Measurements from ENCODE around the gene APC2.

APC2 gene

DNA sequence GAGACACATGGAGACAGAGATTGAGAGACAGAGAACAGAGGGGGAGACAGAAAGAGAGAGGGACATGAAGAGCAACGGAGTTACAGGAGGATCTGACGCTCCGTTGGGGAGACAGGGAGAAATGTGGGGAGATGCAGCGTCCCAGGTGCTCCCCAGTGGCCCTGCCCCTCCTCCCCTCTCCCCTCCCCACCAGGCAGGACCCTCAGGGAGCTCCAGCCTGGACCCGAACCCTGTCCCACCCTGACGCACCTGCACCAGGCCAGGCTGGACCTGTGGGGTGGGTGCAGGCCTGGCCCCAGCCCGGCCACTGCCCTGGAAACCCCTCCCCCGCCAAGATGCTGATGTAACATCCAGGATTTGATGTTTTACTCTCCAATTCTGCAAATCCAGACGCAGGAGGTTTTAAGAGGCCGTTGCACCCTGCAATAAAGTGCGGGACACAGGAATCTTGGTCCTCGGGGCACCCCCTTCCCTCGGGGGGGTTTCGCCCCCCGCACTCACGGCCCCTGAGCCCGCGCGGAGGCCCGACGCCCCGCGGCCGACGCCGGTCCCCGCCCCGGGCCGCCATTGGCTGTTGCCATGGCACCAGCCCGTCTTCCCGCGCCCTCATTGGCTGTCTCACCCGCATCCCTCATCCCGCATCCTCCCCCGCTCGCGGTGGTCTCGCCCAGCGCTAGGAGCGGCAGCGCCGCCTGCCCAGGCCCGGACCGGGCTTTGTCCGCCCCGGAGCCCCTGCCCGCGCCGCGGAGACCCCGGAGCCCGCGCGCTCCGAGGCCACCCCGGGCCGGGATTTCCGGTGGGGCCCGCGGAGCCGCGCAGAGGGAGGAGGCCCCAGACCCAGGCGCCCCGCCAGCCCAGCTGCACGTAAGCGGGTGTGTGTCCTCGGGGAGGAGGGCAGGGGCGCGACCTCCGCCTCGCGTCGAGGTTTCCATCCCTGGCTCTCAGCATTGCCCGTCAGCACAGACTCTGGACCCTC is at the start of gene APC2:
Gene APC2 (plus strand): TSS at position 655 of the 976 bp plus-strand sequence. CDS start 2,881 bp downstream, outside the sequence.
- no peak for DNase-seq (ENCODE audit: low read depth in 2 of 3, low spot score in 1 of 3)

- no peak for DNase-seq (ENCODE audit: low read depth in 2 of 3, low spot score in 1 of 3)
Measured at GRCh38 chr19:1400281-1401137, 49.4 kb upstream of the APC2 start.

GRCh38 chr19:1401138-1401888 is 48.6 kb upstream of the APC2 start, which contains the start of gene GAMT:
Gene GAMT, minus strand, starts transcription at chr19:1401542. Its CDS starts 66 bp downstream, at chr19:1401476.
- peak in 2 of 3 donors; percentile 25 to 45 for DNase-seq (ENCODE audit: low read depth in 2 of 3, low spot score in 1 of 3)

- no peak for DNase-seq (ENCODE audit: low read depth in 2 of 3, low spot score in 1 of 3)
Measured at GRCh38 chr19:1401889-1402217, 48.1 kb upstream of the APC2 start.

GRCh38 chr19:1402411-1403070 is 47.4 kb upstream of the APC2 start:
- no peak for DNase-seq (ENCODE audit: low read depth in 2 of 3, low spot score in 1 of 3)

DNA sequence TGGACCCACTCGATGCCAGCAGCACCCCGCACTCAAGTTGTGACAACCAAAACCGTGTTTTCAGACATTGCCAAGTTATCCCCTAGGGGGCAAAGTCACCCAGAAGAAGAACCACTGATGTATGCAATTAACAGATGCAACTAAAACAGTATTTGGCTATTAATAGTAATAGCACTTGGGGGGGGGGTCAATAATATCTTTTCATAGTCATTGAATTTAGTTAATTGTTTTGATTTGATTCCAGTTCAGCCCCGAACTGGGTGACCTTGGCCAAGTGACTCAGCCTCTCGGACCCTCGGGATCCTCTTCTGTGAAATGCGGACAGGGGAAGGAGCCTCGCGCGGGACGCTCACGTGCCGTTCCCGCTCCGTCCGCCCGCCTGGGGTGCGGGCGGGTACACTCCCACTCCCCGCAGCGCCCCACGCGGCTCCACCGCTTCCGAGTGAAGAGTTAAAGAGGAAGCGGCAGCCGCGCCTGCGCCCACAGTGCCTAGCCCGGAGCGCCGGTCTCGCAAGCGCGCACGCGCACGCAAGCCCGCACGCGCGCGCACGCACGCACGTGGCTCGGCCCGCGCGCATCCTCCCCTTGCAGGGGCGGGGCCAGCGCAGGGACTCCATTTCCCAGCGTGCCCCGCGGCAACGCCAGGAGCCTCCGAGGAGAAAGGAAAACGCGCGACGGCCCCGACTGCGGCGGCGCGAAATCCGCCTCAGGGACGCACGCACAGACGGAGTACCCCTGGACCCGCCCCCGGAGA is 43.0 kb upstream of the APC2 start:
- DNase-seq (ENCODE audit: low read depth in 2 of 3, low spot score in 1 of 3): peak; percentile 97 to 99 (median 99)

DNA sequence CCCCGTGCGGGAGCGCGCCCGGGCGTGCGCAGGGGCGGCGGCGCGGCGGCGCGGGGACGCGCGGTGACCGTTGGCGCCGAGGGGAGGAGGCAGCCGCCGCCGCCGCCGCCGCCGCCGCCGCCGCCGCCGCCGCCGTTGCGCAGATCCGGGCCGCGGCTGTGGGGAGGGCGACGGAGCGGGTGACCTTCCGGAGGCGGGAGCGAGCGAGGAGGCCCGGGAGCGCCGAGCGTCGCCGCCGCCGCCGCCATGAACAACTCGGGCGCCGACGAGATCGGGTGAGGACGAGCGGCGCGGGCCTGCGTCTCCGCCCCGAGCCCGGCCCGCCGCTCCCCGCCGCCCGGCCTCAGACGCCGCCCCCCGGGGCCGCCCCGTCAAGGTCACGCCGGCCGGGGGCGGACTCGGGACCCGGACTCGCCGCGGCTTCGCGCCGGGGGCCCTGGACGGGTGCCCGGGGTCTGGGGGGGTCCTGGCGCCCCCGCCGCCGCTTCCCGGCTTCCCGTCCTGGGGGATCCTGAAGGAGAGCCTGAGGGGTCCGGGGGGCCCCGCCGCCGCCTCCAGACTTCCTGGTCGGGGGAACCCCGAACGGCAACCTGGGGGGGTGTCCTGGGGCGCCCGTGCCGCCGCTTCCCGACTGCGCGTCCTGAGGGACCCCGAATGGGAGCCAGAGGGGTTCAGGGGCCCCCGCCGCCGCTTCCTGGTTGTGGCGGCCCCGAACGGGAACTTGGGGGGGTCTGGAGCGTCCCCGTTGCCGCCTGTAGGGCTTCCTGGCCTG is 42.2 kb upstream of the APC2 start, which contains the start of gene DAZAP1:
Gene DAZAP1 (plus strand): TSS at position 59 of the 772 bp plus-strand sequence. CDS start 188 bp downstream, at position 247.
- DNase-seq (ENCODE audit: low read depth in 2 of 3, low spot score in 1 of 3): no peak

- DNase-seq (ENCODE audit: low read depth in 2 of 3, low spot score in 1 of 3): peak in 1 of 3 donors; percentile 44
Measured at GRCh38 chr19:1408300-1409203, 41.4 kb upstream of the APC2 start.

GRCh38 chr19:1409204-1410005 is 40.5 kb upstream of the APC2 start:
- DNase-seq (ENCODE audit: low read depth in 2 of 3, low spot score in 1 of 3): no peak

- DNase-seq (ENCODE audit: low read depth in 2 of 3, low spot score in 1 of 3): no peak
Measured at GRCh38 chr19:1410136-1410786, 39.7 kb upstream of the APC2 start.

DNA sequence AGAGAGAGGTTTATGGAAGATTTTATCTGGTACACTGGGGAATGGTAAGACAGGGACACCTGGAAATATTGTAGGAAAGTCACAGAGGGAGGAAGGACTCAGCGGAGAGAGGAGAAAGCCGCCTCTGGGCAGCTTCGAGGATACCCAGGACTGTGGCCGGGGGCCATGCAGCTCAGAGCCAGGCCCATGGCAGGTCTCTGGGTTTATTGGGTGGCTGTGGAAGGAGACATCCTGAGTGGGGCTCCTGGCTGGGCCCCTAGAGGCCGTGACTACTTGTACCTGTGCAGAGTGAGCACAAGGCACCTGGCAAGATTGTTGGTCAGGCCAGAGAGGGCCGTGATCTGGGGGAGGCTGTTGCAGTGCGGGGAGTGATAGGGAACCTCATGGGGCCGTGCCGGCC is 39.1 kb upstream of the APC2 start:
- no peak for DNase-seq (ENCODE audit: low read depth in 2 of 3, low spot score in 1 of 3)

DNA sequence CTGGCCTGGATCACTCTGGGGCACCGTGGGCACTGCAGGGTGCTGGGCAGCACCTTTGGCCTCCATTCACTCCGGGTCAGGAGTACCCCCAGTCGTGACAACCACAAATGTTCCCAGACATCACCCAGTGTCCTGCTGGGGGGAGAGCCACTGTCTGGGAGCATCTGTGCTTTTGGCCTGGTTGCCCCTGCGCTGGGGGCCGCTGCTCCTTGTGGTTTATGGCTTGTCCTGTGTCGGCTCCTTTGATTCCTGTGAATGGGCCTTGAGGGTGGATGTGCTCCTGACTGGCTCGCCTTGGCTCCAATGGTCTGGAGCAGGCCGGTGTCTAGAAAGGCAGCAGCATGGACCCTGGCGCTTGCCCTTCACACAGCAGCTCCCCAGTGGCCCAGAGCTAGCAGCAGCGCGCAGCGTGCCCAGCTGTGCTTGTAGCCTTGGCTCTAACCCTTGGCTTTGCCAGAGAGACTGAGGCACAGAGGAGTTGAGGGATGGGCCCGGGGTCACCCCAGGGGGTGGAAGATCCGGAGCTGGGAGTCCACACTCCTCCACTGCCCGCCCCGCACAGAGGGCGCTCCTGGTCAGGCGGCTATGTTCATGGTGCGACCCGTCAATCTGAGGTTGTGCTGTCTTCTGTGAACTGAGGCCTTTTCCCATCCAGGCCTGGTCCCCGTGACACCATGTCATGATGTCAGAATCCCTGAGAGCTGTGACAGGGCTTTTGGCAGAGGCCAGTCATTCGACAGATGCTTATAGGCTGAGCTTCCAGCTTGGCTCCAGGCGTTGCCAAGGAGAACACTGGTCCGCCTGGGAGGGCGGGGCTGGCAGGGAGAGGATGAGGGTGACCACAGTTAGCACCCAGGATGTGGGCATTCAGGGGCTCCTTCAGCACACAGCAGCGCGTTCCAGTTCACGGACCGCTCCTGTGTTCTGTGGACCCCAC is 38.4 kb upstream of the APC2 start:
- DNase-seq (ENCODE audit: low read depth in 2 of 3, low spot score in 1 of 3): no peak

DNA sequence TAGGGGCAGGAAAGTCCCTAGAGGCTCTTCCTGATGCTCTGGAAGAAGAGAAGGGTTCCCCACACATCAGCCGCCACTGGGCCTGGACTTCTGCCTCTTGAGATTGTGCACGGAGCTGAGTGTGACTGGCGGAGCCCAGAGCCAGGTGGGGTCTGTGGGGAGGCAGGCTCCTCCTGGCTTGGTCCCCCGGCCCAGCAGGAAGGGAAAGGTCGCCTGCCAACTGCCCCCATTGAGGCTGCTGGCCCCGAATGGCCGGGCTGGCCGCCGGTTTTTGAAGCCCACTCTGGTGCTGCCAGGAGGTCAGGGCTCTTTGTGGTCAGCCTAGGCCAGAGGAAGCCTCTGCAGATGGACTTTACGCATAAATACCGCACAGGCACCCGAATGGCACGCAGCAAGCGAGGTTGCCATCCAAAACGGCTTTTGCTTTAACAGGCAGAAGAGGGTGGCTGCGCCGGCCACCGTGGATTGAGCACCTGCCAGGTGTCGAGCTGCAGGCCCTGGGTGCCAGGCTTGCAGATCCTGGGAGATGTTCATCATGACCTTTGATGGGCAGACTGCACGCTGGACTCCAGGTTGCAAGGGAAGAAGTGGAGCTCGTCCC is 37.5 kb upstream of the APC2 start:
- DNase-seq (ENCODE audit: low read depth in 2 of 3, low spot score in 1 of 3): no peak

GRCh38 chr19:1412995-1413800 is 36.7 kb upstream of the APC2 start:
- DNase-seq (ENCODE audit: low read depth in 2 of 3, low spot score in 1 of 3): no peak

Measured in stimulated activated CD4-positive, alpha-beta T cell treated with anti-CD3 and anti-CD28 coated beads, Interleukin-12 subunit alpha, Interleukin-12 subunit beta, amount 100 ng/mL, for 48 hours (primary cell).